Measurements from ENCODE around the gene VIPR2. TPM values are rescaled to one million over a fixed set of nuclear protein-coding genes. Genes with fewer than 3 reads are reported as not detected.

VIPR2 gene
- total and polyA plus RNA-seq, 4 donors = 6.0 to 11.3 (median 8.4) TPM

- Histone ChIP-seq H3K36me3 (ENCODE audit: control insufficient read depth, insufficient read depth, low read length) (no peaks in the 10 kb centered on the region), H3K27ac (ENCODE audit: low read depth, low read length) (no peak overlapping the region), H3K27me3 (ENCODE audit: control insufficient read depth, insufficient read depth, low read length) (no peaks in the 10 kb centered on the region), H3K9me3 (ENCODE audit: control insufficient read depth, insufficient read depth, low read length) (no peaks in the 10 kb centered on the region), H3K4me3 (ENCODE audit: low read depth, low read length) (no peak overlapping the region), H3K4me1 (ENCODE audit: control insufficient read depth, insufficient read depth, low read length) (no peaks in the 10 kb centered on the region)
- 75% methylated on average over 11 of the region's 14 CpGs for WGBS (ENCODE audit: insufficient coverage)
- no peak for DNase-seq (ENCODE audit: low read depth in 4 of 6, low spot score in 6 of 6)
Observed at GRCh38 chr7:159158888-159159405, 14.3 kb upstream of the VIPR2 start.

- H3K4me3 ChIP-seq (ENCODE audit: low read depth, low read length) = no peak overlapping the region
- H3K9me3 ChIP-seq (ENCODE audit: control insufficient read depth, insufficient read depth, low read length) = no peaks in the 10 kb centered on the region
- DNase-seq (ENCODE audit: low read depth in 4 of 6, low spot score in 6 of 6) = no peak
- H3K27ac ChIP-seq (ENCODE audit: low read depth, low read length) = no peak overlapping the region
- WGBS (ENCODE audit: insufficient coverage) = 93% methylated on average over 29 of the region's 29 CpGs
- no peaks in the 10 kb centered on the region for H3K4me1 ChIP-seq (ENCODE audit: control insufficient read depth, insufficient read depth, low read length)
- H3K36me3 ChIP-seq (ENCODE audit: control insufficient read depth, insufficient read depth, low read length) = no peaks in the 10 kb centered on the region
- no peaks in the 10 kb centered on the region for H3K27me3 ChIP-seq (ENCODE audit: control insufficient read depth, insufficient read depth, low read length)
Observed at GRCh38 chr7:159158125-159158887, 13.6 kb upstream of the VIPR2 start.

DNA sequence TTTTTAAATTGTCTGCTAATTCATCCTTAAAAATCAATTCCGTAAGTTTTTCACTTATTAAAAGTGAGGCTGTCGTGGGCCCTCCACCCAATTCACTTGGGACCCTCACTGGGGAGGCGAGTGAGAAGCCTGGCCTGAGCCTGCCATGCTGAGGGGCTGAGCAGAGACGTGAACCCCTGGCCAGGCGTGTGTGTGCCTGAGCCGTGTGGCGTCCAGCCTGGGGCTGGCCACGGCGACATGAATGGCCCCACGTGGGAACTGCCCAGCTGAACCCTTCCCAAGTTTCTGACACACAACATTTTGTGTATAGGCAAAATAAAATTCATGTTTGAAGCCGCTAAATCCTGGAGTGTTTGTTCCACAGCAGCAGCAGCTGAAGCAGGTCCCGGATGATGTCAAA is 13.0 kb upstream of the VIPR2 start:
- Histone ChIP-seq H3K4me3 (ENCODE audit: low read depth, low read length) (no peak overlapping the region), H3K9me3 (ENCODE audit: control insufficient read depth, insufficient read depth, low read length) (no peaks in the 10 kb centered on the region), H3K36me3 (ENCODE audit: control insufficient read depth, insufficient read depth, low read length) (no peaks in the 10 kb centered on the region), H3K27ac (ENCODE audit: low read depth, low read length) (no peak overlapping the region), H3K27me3 (ENCODE audit: control insufficient read depth, insufficient read depth, low read length) (no peaks in the 10 kb centered on the region), H3K4me1 (ENCODE audit: control insufficient read depth, insufficient read depth, low read length) (no peaks in the 10 kb centered on the region)
- WGBS (ENCODE audit: insufficient coverage) = 91% methylated on average over 11 of the region's 12 CpGs
- DNase-seq (ENCODE audit: low read depth in 4 of 6, low spot score in 6 of 6) = no peak

- no peaks in the 10 kb centered on the region for H3K9me3 ChIP-seq (ENCODE audit: control insufficient read depth, insufficient read depth, low read length)
- no peaks in the 10 kb centered on the region for H3K27me3 ChIP-seq (ENCODE audit: control insufficient read depth, insufficient read depth, low read length)
- DNase-seq (ENCODE audit: low read depth in 4 of 6, low spot score in 6 of 6) = no peak
- WGBS (ENCODE audit: insufficient coverage) = 84% methylated on average over 16 of the region's 23 CpGs
- H3K4me1 ChIP-seq (ENCODE audit: control insufficient read depth, insufficient read depth, low read length) = no peaks in the 10 kb centered on the region
- H3K36me3 ChIP-seq (ENCODE audit: control insufficient read depth, insufficient read depth, low read length) = no peaks in the 10 kb centered on the region
- no peak overlapping the region for H3K27ac ChIP-seq (ENCODE audit: low read depth, low read length)
- H3K4me3 ChIP-seq (ENCODE audit: low read depth, low read length) = no peak overlapping the region
Observed at GRCh38 chr7:159156436-159157245, 12.0 kb upstream of the VIPR2 start.

DNA sequence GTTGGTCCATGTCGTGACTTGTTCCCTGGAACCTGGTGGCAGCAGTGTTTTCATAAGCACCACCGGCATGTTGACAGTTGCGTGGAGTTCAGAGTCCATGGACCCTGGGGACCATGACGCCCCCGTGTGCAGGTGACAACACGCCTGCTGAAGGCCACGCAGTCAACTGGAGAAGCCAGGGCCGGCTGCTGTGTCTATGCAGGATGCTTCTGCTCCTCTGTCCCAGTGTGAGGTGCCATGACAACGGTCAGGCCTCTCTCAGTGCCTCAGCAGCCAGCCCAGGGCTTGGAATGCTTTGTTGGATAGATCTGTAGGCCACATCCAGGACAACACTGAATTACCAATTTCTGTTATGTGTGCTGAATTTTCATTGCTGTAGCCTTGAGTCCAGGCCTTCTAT is 10.7 kb upstream of the VIPR2 start:
- Histone ChIP-seq H3K4me1 (ENCODE audit: control insufficient read depth, insufficient read depth, low read length) (no peaks in the 10 kb centered on the region), H3K9me3 (ENCODE audit: control insufficient read depth, insufficient read depth, low read length) (no peaks in the 10 kb centered on the region), H3K27ac (ENCODE audit: low read depth, low read length) (no peak overlapping the region), H3K36me3 (ENCODE audit: control insufficient read depth, insufficient read depth, low read length) (no peaks in the 10 kb centered on the region), H3K4me3 (ENCODE audit: low read depth, low read length) (no peak overlapping the region), H3K27me3 (ENCODE audit: control insufficient read depth, insufficient read depth, low read length) (no peaks in the 10 kb centered on the region)
- peak in 1 of 6 donors; percentile 11 for DNase-seq (ENCODE audit: low read depth in 4 of 6, low spot score in 6 of 6)
- 76% methylated on average over 8 of the region's 9 CpGs for WGBS (ENCODE audit: insufficient coverage)

DNA sequence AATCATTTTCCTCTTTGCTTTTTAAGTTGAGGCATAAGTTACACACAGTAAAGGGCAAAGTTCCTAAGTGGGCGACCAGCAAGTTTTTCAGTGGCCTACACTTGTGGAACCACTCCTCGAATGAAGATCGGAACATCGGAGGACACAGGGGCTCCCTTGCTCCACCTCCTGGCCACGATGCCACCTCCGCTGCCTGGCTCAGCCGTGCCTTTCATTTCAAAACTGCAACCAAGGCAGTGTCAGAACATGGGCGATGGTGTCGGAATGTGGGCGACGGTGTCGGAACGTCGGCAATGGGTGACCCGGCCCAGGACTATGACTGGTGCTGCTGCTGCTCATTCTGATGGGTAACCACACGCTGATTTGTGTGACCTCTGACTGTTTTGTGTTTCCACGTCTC is 9.6 kb upstream of the VIPR2 start:
- no peaks in the 10 kb centered on the region for H3K36me3 ChIP-seq (ENCODE audit: control insufficient read depth, insufficient read depth, low read length)
- no peak for DNase-seq (ENCODE audit: low read depth in 4 of 6, low spot score in 6 of 6)
- H3K9me3 ChIP-seq (ENCODE audit: control insufficient read depth, insufficient read depth, low read length) = no peaks in the 10 kb centered on the region
- no peak overlapping the region for H3K4me3 ChIP-seq (ENCODE audit: low read depth, low read length)
- H3K27ac ChIP-seq (ENCODE audit: low read depth, low read length) = no peak overlapping the region
- no peaks in the 10 kb centered on the region for H3K4me1 ChIP-seq (ENCODE audit: control insufficient read depth, insufficient read depth, low read length)
- WGBS (ENCODE audit: insufficient coverage) = 84% methylated on average over 17 of the region's 17 CpGs
- no peaks in the 10 kb centered on the region for H3K27me3 ChIP-seq (ENCODE audit: control insufficient read depth, insufficient read depth, low read length)

GRCh38 chr7:159153511-159153910 is 8.8 kb upstream of the VIPR2 start:
- DNase-seq (ENCODE audit: low read depth in 4 of 6, low spot score in 6 of 6) = no peak
- Histone ChIP-seq H3K36me3 (ENCODE audit: control insufficient read depth, insufficient read depth, low read length) (no peaks in the 10 kb centered on the region), H3K4me1 (ENCODE audit: control insufficient read depth, insufficient read depth, low read length) (no peaks in the 10 kb centered on the region), H3K27me3 (ENCODE audit: control insufficient read depth, insufficient read depth, low read length) (no peaks in the 10 kb centered on the region), H3K4me3 (ENCODE audit: low read depth, low read length) (no peak overlapping the region), H3K27ac (ENCODE audit: low read depth, low read length) (no peak overlapping the region), H3K9me3 (ENCODE audit: control insufficient read depth, insufficient read depth, low read length) (no peaks in the 10 kb centered on the region)
- WGBS (ENCODE audit: insufficient coverage) = 100% methylated on average over 1 of the region's 9 CpGs

GRCh38 chr7:159152816-159153215 is 8.1 kb upstream of the VIPR2 start:
- H3K4me1 ChIP-seq (ENCODE audit: control insufficient read depth, insufficient read depth, low read length) = no peaks in the 10 kb centered on the region
- H3K36me3 ChIP-seq (ENCODE audit: control insufficient read depth, insufficient read depth, low read length) = no peaks in the 10 kb centered on the region
- no peaks in the 10 kb centered on the region for H3K9me3 ChIP-seq (ENCODE audit: control insufficient read depth, insufficient read depth, low read length)
- DNase-seq (ENCODE audit: low read depth in 4 of 6, low spot score in 6 of 6) = no peak
- 86% methylated on average over 8 of the region's 13 CpGs for WGBS (ENCODE audit: insufficient coverage)
- H3K4me3 ChIP-seq (ENCODE audit: low read depth, low read length) = no peak overlapping the region
- no peaks in the 10 kb centered on the region for H3K27me3 ChIP-seq (ENCODE audit: control insufficient read depth, insufficient read depth, low read length)
- no peak overlapping the region for H3K27ac ChIP-seq (ENCODE audit: low read depth, low read length)

DNA sequence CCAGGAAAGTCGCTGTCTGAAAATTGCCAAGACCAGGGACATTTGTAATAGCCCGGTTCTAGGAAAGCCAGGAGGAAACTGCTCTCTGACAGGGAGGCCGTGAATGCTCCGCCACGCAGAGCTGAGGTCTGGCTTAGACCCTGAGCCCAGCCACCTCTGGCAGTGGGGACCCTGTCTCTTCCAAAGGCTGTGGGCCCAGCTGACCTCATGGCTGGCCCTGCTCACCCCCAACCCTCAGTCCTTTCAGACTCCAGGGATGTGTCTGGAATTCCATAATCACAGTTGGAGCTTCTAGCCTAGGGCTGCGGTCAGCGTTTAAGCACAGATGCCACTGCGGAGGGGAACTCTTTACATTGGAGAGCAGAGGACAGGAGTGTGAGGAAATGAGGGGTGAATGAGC is 6.6 kb upstream of the VIPR2 start:
- WGBS (ENCODE audit: insufficient coverage) = 76% methylated on average over 7 of the region's 8 CpGs
- H3K4me1 ChIP-seq (ENCODE audit: control insufficient read depth, insufficient read depth, low read length) = no peaks in the 10 kb centered on the region
- no peaks in the 10 kb centered on the region for H3K36me3 ChIP-seq (ENCODE audit: control insufficient read depth, insufficient read depth, low read length)
- no peak overlapping the region for H3K27ac ChIP-seq (ENCODE audit: low read depth, low read length)
- no peaks in the 10 kb centered on the region for H3K9me3 ChIP-seq (ENCODE audit: control insufficient read depth, insufficient read depth, low read length)
- H3K27me3 ChIP-seq (ENCODE audit: control insufficient read depth, insufficient read depth, low read length) = no peaks in the 10 kb centered on the region
- DNase-seq (ENCODE audit: low read depth in 4 of 6, low spot score in 6 of 6) = no peak
- no peak overlapping the region for H3K4me3 ChIP-seq (ENCODE audit: low read depth, low read length)
